Endothelial cell of umbilical vein (primary cell): ENCODE measurements around the gene UBTD2. TPM values are rescaled to one million over a fixed set of nuclear protein-coding genes. Genes with fewer than 3 reads are reported as not detected.

ENCODE experiments used
- BruUV-seq: library from RNA; stranded (reverse); fragments of 400-500 nt; replicated peaks from 2 replicates; lab custom pipeline; 2021; lab: Mats Ljungman, UMichigan
- CTCF ChIA-PET: fragments of 300-600, 350-600 bp; sonication (Branson Sonifier 250); formaldehyde crosslinking; loops from one replicate; lab custom pipeline; 2021; ENCODE audit warnings: antibody characterized with exemption, inconsistent platforms; lab: Charles Lee
- POLR2A ChIA-PET: fragments of 300-600, 350-600 bp; sonication (Branson Sonifier 250); formaldehyde crosslinking; loops from one replicate; lab custom pipeline; 2021; ENCODE audit warnings: antibody characterized with exemption, inconsistent platforms; lab: Charles Lee
- DNase-seq: peaks from one replicate; pipeline ENCODE4 v3.0.0-alpha.2; 2011; ENCODE audit warnings: low read depth, low spot score
- FAIRE-seq: peaks from 2 replicates; lab custom pipeline; 2011; peaks lifted over from hg19 to GRCh38; lab: Jason Lieb, UNC
- H2AFZ ChIP-seq: 2 replicates; pipeline ENCODE4 v1.6.0; 2012; ENCODE audit warnings: low read depth, low read length, control low read depth, inconsistent platforms
- H3K27ac ChIP-seq: 2 replicates; pipeline ENCODE4 v1.5.1; 2011; ENCODE audit warnings: low read depth, mild to moderate bottlenecking, control low read depth, low read length, moderate library complexity; ENCODE audit not compliant: insufficient read depth
- H3K27me3 ChIP-seq, 2 experiments: 2 replicates each; pipeline versions ENCODE4 v1.6.0 to v1.6.1; 2011; ENCODE audit warnings: low read length in 2 of 2, mixed read lengths in 1 of 2; ENCODE audit not compliant: control insufficient read depth in 2 of 2, insufficient read depth in 2 of 2
- H3K36me3 ChIP-seq, 2 experiments: 2 replicates in 1 of 2; 3 replicates in 1 of 2; pipeline ENCODE4 v1.5.1; 2011; ENCODE audit warnings: low read length in 2 of 2, mild to moderate bottlenecking in 1 of 2, moderate library complexity in 1 of 2; ENCODE audit not compliant: control insufficient read depth in 2 of 2, insufficient read depth in 2 of 2; ENCODE audit errors: extremely low read depth in 1 of 2
- H3K4me1 ChIP-seq: 3 replicates; pipeline ENCODE4 v1.5.1; 2011; ENCODE audit warnings: mild to moderate bottlenecking, low read length; ENCODE audit not compliant: control insufficient read depth, insufficient read depth; ENCODE audit errors: extremely low read depth
- H3K4me2 ChIP-seq: 2 replicates; pipeline ENCODE4 v1.6.1; 2011; ENCODE audit warnings: low read length, control low read depth, mixed read lengths; ENCODE audit not compliant: insufficient read depth
- H3K4me3 ChIP-seq, 3 experiments: fragments of 200-600 bp in 1 of 3; sonication (generic), shearing (Covaris generic) in 1 of 3; replicated peaks in 1 of 3; 2 replicates each; pipeline ENCODE4 v1.5.1; 2011 to 2016; ENCODE audit warnings: control low read depth in 3 of 3, low read length in 3 of 3, mild to moderate bottlenecking in 2 of 3, inconsistent platforms in 1 of 3, low read depth in 1 of 3, moderate library complexity in 1 of 3; ENCODE audit not compliant: insufficient read depth in 1 of 3
- H3K79me2 ChIP-seq: 2 replicates; pipeline ENCODE4 v1.6.0; 2012; ENCODE audit warnings: low read length, inconsistent platforms; ENCODE audit not compliant: control insufficient read depth, insufficient read depth
- H3K9ac ChIP-seq: replicated peaks from 2 replicates; pipeline ENCODE3; 2011; ENCODE audit warnings: low read length, control low read depth; ENCODE audit not compliant: insufficient read depth; ENCODE audit errors: extremely low read depth
- H3K9me1 ChIP-seq: replicated peaks from 3 replicates; pipeline ENCODE4 v1.6.0; 2011; ENCODE audit warnings: mild to moderate bottlenecking, low read length; ENCODE audit not compliant: control insufficient read depth, insufficient read depth; ENCODE audit errors: extremely low read depth
- H3K9me3 ChIP-seq: replicated peaks from 2 replicates; pipeline ENCODE4 v1.5.1; 2012; ENCODE audit warnings: low read length, inconsistent platforms; ENCODE audit not compliant: control insufficient read depth, insufficient read depth
- H4K20me1 ChIP-seq: replicated peaks from 2 replicates; pipeline ENCODE3; 2011; ENCODE audit warnings: mild to moderate bottlenecking, low read length; ENCODE audit not compliant: control insufficient read depth, insufficient read depth; ENCODE audit errors: extremely low read depth
- EZH2 ChIP-seq: IDR thresholded peaks from 2 replicates; pipeline ENCODE4 v1.6.1; 2012; ENCODE audit warnings: borderline replicate concordance, low read depth, mild to moderate bottlenecking, moderate library complexity, low read length, inconsistent platforms; ENCODE audit not compliant: severe bottlenecking
- FOS ChIP-seq: IDR thresholded peaks from 2 replicates; pipeline ENCODE4 v1.6.1; 2011; ENCODE audit warnings: mild to moderate bottlenecking, low read length, moderate library complexity, borderline replicate concordance; ENCODE audit not compliant: insufficient read depth
- GATA2 ChIP-seq: IDR thresholded peaks from 2 replicates; pipeline ENCODE4 v1.7.0; 2011; ENCODE audit warnings: low read depth, mild to moderate bottlenecking, moderate library complexity, mixed read lengths, low read length; ENCODE audit not compliant: insufficient read length, insufficient read depth
- JUN ChIP-seq: IDR thresholded peaks from 2 replicates; pipeline ENCODE4 v1.6.1; 2011; ENCODE audit warnings: borderline replicate concordance, low read depth; ENCODE audit not compliant: insufficient read length, insufficient read depth
- MYC ChIP-seq: IDR thresholded peaks from one replicate; pipeline ENCODE4 v1.6.1; 2011; ENCODE audit warnings: mild to moderate bottlenecking, low read depth, low read length
- POLR2A ChIP-seq: IDR thresholded peaks from 2 replicates; pipeline ENCODE4 v1.6.1; 2012; ENCODE audit warnings: low read depth, mild to moderate bottlenecking, control low read depth, low read length
- POLR2AphosphoS5 ChIP-seq: IDR thresholded peaks from 2 replicates; pipeline ENCODE4 v1.6.1; 2012; ENCODE audit warnings: low read depth, mild to moderate bottlenecking, control low read depth, low read length, moderate library complexity; ENCODE audit not compliant: insufficient read depth
- dilution Hi-C: fragments of 300-500 bp; cut with MboI; formaldehyde crosslinking; loops from one replicate; pipeline ENCODE4 v1.15.0; 2019; ENCODE audit warnings: low sequenced_read_pairs; ENCODE audit not compliant: extremely low pct_ligation_motif_present
- intact Hi-C: fragments of 100-400 bp; cut with micrococcal nuclease; formaldehyde crosslinking; loops from one replicate; pipeline ENCODE4 v1.10.0; 2022
- polyA plus RNA-seq, 4 experiments: library from polyadenylated mRNA; depleted of rRNA in 3 of 4; stranded (reverse) in 3 of 4; unstranded in 1 of 4; fragments of >200 nt; gene quantifications; 2 replicates each; pipeline versions ENCODE4 v1.2.1 to v1.2.3, GENCODE V29; 2011 to 2012; ENCODE audit warnings: missing spikeins in 1 of 4
- total RNA-seq: library from RNA; stranded (reverse); gene quantifications from 2 replicates; pipeline ENCODE4 v1.2.3, GENCODE V29; 2021
- TF ChIP-seq, protein P1 (sequence below): IDR thresholded peaks from 2 replicates; pipeline ENCODE4 v1.6.1; 2011; ENCODE audit not compliant: insufficient read depth, insufficient read length
- TF ChIP-seq, protein P2 (sequence below), 2 donors: IDR thresholded peaks; 1 replicate in 1 of 2; 2 replicates in 1 of 2; pipeline ENCODE4 v1.5.1; 2011; ENCODE audit warnings: low read length in 2 of 2, mild to moderate bottlenecking in 2 of 2, moderate library complexity in 2 of 2, control low read depth in 1 of 2, inconsistent platforms in 1 of 2, low read depth in 1 of 2; ENCODE audit not compliant: insufficient read depth in 1 of 2; ENCODE audit errors: extremely low read depth in 1 of 2

UBTD2 gene
- total and polyA plus RNA-seq, 2 donors (not counting 3 experiments of a cell fraction or from before 2014, with no cell fraction given) = 10.1 to 22.6 TPM

GRCh38 chr5:172282272-172283019, 1.1 kb downstream of the UBTD2 start:
- Histone ChIP-seq H3K4me3 (peak overlapping the region; percentile 73 to 93 (median 92)), H3K9ac (peak overlapping the region; percentile 73), H3K4me2 (peak overlapping the region; percentile 100), H3K4me1 (peaks cover 21% of the 10 kb centered on the region), H4K20me1 (peaks cover 6% of the 10 kb centered on the region), H3K9me1 (no peaks in the 10 kb centered on the region), H3K79me2 (peaks cover 58% of the 10 kb centered on the region), H3K36me3 (no peaks in the 10 kb centered on the region), H3K27ac (peak overlapping the region; percentile 82), H2AFZ (peak overlapping the region; percentile 79), H3K9me3 (no peaks in the 10 kb centered on the region), H3K27me3 (no peaks in the 10 kb centered on the region)
- TF ChIP-seq POLR2A (no peak), FOS (peak; percentile 15)
- TSS peak; percentile 35 for BruUV-seq
- FAIRE-seq (peak; percentile 38), DNase-seq (peak; percentile 34)
- dilution Hi-C loops = no loop called here
- ChIA-PET POLR2A (interaction anchor here (0.7 to 1.6 kb wide), 4 partner anchors 11 to 175 kb away, joined by 3 to 7 read pairs (median 3); partner anchors contain the start of gene STK10), CTCF (interaction anchor here (0.7 to 2.8 kb wide), 22 partner anchors 10 to 864 kb away, joined by 3 to 25 read pairs (median 6); partner anchors contain the start of genes FBXW11 and STK10)
- intact Hi-C loops = loop anchor here (1.0 to 5.0 kb wide), 5 partner anchors 170 to 865 kb away; partner anchors contain the start of genes FBXW11, FGF18 and SH3PXD2B

- no peak for DNase-seq
- no peaks in the 10 kb centered on the region for H3K9me3 ChIP-seq
- H3K79me2 ChIP-seq = peaks cover 69% of the 10 kb centered on the region
- H3K27ac ChIP-seq = no peak overlapping the region
- peak overlapping the region in 1 of 3 experiments; percentile 93 for H3K4me3 ChIP-seq
- TF ChIP-seq POLR2A (no peak), MYC (no peak), EZH2 (no peak), FOS (no peak), GATA2 (no peak), JUN (no peak), POLR2AphosphoS5 (no peak)
- TF ChIP-seq, protein P1, sequence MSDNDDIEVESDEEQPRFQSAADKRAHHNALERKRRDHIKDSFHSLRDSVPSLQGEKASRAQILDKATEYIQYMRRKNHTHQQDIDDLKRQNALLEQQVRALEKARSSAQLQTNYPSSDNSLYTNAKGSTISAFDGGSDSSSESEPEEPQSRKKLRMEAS = no peak
- TF ChIP-seq, protein P2, sequence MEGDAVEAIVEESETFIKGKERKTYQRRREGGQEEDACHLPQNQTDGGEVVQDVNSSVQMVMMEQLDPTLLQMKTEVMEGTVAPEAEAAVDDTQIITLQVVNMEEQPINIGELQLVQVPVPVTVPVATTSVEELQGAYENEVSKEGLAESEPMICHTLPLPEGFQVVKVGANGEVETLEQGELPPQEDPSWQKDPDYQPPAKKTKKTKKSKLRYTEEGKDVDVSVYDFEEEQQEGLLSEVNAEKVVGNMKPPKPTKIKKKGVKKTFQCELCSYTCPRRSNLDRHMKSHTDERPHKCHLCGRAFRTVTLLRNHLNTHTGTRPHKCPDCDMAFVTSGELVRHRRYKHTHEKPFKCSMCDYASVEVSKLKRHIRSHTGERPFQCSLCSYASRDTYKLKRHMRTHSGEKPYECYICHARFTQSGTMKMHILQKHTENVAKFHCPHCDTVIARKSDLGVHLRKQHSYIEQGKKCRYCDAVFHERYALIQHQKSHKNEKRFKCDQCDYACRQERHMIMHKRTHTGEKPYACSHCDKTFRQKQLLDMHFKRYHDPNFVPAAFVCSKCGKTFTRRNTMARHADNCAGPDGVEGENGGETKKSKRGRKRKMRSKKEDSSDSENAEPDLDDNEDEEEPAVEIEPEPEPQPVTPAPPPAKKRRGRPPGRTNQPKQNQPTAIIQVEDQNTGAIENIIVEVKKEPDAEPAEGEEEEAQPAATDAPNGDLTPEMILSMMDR (IDR thresholded peaks at IDR 0.05; ENCODE audit: extremely low read depth in 1 of 2, insufficient read depth in 1 of 2, low read depth in 1 of 2, low read length in 2 of 2) = no peak
- H3K9me1 ChIP-seq = no peaks in the 10 kb centered on the region
- peaks cover 10% of the 10 kb centered on the region for H4K20me1 ChIP-seq
- POLR2A ChIA-PET = no interaction called here
- dilution Hi-C loops (no loop called here), intact Hi-C loops (loop anchor here (5.0 kb wide), 3 partner anchors 171 to 864 kb away; partner anchors contain the start of genes FBXW11, FGF18 and SH3PXD2B)
- no peak for FAIRE-seq
- H2AFZ ChIP-seq = no peak overlapping the region
- no peaks in the 10 kb centered on the region for H3K36me3 ChIP-seq
- H3K9ac ChIP-seq = no peak overlapping the region
- CTCF ChIA-PET = interaction anchor here (1.2 to 2.8 kb wide), 4 partner anchors 11 to 369 kb away, joined by 3 to 22 read pairs (median 8); no protein-coding TSS in a partner anchor
- peak overlapping the region; percentile 100 for H3K4me2 ChIP-seq
- H3K27me3 ChIP-seq = no peaks in the 10 kb centered on the region
- H3K4me1 ChIP-seq = peaks cover 23% of the 10 kb centered on the region
- no TSS peak for BruUV-seq
Measured at GRCh38 chr5:172281346-172281745, 2.2 kb downstream of the UBTD2 start.
